Stimulated activated CD8-positive, alpha-beta memory T cell treated with anti-CD3 and anti-CD28 coated beads, Interleukin-15, amount 100 ng/mL, for 24 hours (primary cell): ENCODE data around the gene TMEM238L.
"Not testable (repeated sequence)": the region's sequence is repeated elsewhere in the genome, so short reads cannot be mapped to it uniquely, and the experiment has no call there.

Experiments used
- DNase-seq: peaks from one replicate; pipeline ENCODE4 v3.0.0-alpha.2; 2020; ENCODE audit warnings: low read depth

Gene TMEM238L, protein sequence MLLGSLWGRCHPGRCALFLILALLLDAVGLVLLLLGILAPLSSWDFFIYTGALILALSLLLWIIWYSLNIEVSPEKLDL

DNA sequence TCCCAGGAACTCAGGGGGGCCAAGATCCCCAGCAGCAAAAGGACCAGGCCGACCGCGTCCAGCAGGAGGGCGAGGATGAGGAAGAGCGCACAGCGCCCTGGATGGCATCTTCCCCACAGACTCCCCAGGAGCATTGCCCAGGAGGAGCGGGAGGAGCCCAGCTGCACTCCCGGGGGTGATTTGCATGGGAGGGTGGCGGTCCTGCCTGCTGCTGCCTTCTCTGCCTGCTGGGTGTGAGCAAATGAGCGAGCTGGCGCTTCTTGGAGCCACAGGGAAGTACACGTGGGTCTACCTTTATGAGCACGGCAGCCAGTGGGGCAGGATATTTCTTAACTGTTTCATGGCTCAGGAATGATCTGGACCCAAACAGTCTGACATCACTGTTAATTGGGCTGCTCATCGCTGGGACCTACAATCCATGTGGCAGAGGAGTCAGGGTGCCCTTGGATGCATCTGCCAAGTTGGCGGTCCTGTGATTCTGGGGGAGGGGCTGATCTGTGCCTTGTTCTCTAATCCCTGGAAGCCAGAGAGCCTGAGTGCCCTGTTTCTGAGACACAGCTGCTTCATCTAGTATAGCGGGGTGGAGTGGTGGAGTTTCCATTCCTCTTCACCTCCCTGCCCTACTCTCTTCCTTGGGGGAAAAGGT, at the start of gene TMEM238L:
Gene TMEM238L (minus strand): TSS at position 270 of the 646 bp plus-strand sequence. CDS start 136 bp downstream, at position 134.
- DNase-seq: no peak

DNA sequence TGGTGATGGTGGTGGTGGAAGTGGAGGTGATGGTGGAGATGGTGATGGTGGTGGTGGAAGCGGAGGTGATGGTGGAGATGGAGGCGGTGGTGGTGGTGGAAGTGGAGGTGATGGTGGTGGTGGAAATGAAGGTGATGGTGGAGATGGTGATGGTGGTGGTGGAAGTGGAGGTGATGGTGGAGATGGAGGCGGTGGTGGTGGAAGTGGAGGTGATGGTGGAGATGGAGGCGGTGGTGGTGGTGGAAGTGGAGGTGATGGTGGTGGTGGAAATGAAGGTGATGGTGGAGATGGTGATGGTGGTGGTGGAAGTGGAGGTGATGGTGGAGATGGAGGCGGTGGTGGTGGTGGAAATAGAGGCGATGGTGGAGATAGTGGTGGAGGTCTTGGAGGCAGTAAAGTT, 42.7 kb upstream of the TMEM238L start:
- DNase-seq: not testable (repeated sequence)

DNA sequence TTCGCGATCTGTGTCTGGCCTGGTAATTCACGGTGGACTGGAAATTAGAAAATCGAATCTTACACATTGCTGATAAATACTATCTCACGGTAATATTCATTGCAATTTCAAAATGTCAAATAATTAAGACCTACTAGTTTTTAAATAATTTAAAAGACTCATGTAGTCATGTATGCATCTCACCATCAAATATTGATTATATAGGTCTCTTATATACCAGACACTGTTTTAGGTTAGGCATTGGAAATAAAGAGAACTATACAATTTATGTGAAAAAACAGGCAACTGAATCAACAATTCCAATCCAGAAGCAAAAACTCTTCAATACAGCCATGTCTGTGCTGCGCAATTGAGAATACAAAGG, 41.5 kb upstream of the TMEM238L start:
- DNase-seq: no peak

DNA sequence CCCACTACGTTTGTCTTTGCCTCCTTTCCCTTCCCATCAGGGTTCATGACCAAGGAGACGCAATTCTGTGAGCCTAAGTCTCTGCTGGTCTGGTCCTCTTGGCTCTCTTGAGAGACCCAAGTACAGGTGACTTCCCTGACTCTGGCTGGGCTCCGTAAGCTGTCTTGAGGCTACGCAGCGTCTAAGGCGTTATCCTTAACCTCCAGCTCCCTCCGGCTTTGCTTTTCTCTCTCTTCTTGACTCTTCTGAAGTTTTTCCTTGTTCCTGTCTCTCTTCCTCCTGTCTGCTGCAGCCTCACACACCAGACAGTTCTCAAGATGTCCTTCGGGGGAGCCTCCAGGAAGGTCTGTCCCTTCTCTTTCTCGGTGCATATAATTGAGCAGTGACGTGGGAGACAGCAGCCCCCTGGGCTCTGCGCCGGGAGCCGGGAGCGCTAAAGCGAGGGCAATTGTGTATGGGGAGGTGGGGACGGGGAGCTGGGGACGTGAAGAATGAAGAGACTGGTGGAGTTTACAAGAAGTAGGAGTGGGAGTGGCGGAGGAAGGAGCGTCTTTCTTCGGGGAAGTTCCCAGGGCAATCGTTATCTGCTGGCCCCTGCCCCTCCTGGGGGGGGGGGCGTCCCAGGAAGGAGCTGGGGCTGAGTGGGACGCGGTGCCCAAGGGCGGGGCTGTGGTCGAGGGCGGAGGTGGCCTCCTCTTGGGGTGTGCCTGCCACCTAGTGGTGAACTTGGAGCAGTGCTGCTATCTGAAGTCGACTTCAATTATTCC, 40.9 kb upstream of the TMEM238L start:
- DNase-seq: peak; percentile 34

DNA sequence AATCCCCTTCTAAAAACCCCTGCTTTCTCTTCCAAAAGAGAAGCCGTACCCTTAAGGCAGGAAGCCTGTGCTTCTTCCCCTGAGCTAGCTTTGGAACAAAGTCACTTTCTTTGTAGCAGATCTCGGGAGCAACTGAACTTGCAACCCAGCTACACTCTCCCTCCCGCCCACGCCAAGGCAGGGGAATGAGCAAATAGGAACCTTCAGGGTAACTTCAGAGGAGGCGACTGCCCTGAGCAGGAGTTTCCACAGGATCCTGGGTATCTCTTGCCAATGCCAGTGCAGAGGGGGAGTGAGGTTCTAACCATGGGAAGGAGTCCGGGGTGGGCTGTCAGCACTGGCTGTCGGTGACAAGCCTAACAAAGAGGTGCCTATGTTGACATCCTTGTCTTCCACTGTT, 39.9 kb upstream of the TMEM238L start:
- no peak for DNase-seq

DNA sequence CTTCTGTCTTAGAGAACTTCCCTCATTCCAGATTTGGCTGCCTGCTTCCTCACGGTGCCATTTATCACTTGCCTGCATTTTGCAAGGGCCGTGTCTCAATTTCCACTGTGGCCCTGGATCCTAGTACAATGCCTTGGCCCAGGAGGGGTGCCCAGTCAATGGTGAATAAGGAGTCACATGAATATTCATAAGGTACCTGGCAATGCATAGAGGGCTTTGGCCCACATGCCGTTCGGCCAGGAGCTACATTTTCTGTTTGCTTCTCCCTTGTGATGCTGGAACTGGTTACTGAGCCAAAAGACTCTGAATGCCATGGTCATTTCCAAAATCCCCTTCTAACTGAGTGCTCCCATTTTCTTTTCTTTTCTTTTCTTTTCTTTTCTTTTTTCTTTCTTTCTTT, 38.8 kb upstream of the TMEM238L start:
- DNase-seq: no peak

DNA sequence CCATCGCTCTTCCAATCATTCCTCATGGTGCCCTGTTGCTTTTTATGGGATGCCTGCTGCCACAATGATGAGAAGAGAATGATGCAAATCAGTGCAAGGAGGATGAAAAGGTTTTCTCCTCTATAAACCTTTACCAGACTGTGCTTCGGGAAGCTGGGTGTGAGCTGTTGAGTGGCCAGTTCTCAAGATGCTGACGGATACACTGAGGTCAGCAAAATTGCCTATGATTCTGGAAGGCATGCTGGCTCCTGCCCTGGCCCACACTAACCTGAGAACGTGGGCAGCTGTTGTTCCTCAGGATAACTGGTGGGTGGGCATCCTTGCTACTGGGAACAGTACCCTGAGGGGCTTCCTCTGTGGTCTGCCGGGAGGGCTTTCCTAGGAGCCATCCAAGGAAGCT, 34.8 kb upstream of the TMEM238L start:
- DNase-seq: no peak

DNA sequence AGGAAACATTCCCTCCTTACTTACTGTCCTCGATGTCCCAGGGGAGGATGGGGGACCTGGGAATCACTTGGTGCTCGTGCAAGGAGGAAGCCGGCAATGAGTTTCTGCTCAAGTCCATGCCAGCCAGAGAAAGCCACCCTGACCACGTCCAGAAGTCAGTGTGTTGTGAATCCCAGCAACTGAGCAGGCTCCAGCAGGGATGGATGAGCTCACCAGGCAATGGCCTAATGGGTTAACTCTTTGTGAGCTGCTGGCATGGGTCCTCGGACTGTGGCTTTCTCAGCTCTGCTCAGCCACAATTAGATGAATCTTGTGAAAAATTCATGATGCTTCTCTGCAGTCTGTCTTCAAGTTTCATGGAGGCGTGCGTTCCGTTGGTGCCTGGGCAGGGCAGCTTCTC, 34.0 kb upstream of the TMEM238L start, which contains the start of gene PIRT:
Gene PIRT (minus strand): TSS at position 167 of the 400 bp plus-strand sequence. CDS start 12,442 bp downstream, outside the sequence.
- no peak for DNase-seq

DNA sequence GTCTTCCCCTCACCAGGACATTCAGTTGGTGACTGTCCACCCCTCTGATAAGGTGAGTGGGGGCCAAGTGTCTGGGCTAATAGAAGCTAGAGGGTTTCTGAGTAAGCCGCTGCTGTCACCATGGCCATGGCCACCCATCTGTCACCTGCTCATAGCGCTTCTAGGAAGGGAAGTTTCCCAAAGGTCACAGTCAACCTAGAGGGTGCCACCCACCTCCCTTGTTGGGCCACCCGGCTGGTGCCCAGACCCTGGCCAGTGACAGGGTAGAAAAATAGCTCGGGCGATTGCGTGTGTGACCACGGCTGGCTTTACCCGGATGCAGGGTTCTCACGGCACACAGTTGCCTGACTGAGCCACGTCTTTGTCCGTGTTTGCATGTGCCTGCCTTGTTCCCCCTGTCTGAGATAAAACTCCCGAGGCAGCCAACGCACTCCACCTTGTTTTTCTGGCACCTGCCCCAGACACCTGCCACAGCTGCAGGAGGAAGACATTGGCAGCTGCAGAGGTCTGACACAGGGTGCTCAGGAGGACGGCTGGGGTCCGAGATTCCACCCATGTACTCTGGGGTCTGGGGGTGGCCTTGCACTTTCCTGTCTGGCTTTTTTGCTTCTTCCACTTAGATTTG, 33.2 kb upstream of the TMEM238L start:
- no peak for DNase-seq

DNA sequence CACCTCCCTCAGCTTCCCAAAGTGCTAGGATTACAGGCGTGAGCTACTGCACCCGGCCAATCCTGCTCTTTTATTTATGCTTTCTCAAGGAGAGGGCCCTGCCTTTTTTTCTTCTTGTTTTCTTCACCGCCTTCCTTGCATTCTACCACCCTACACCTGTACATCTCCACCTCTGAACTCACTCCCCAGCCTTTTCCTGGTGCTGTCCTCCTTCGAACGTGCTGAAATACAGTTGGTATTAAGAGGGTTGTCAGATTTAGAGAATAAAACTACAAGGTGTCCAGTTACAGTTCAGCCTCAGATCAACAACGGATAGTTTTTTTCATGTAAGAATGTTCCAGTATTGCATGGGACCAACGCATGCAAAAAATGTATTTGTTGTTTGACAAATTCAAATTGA, 32.2 kb upstream of the TMEM238L start:
- no peak for DNase-seq

DNA sequence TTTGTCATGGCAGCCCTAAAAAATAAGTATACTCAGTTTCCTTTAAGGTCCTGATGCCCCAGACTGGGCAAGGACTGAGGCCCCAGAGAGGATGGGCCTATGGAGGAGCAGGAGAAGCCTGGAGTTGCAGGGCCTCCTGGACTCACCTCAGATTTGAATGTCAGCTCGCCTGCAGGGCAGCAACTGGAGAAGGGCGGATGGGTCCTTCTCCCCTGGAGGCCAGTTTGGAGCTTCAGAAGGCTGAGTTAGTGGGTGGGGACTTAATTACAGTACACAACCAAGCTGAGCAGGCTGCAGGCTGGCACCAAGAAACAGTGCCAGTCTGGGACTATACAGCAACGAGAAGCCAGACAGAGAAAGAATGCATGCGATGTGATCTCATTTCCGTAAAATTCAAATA, 27.8 kb upstream of the TMEM238L start:
- DNase-seq: no peak

DNA sequence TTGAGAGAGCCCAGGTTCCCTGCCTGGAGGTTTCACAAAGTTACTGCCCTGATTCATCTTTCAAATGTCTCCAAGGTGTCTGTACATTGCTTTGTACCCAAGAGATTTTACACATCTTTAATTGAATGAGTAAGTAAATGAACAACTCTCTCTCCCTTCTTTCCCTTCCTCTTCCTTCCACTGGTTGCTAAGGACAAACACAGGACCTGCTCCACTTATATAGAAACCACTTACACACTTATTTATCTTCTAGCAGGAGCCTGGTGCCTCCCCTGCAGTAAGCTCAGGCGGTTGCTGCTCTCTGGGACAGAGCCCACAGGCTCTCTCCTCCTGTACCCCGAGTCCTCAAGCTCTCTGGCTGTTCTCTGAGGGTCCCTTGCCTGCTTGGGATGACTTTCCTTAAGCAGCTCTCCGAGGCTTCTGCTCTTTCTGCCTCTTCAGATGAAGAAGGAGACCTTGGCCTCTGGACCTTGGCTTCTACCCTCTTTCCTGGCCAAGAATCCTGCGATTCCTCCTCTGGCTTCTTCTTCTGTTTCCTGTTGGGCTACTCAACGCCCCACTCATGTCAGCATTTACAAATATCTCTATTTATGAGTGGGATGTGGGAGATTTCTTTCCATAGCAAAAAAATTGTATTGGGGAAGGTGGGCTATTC, 24.1 kb upstream of the TMEM238L start:
- no peak for DNase-seq

DNA sequence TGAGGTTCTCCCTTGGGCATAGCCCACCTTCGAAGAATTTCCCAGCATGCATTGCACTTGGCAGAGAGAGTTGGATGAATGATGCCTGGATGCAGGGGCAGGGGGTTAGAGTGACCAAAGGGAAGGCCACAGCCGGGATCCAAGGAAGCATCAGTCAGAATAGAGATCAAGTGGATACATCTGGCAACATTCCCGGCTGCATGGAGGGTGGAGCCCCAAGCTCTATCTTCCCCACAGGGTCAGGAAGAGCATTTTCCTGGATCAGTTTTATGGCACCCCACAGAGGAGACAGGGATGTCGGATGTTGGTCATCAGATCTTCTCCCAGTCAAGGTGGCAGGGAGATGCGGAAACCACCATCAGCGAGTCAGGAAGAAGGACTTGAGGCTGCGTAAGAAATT, 21.0 kb upstream of the TMEM238L start:
- no peak for DNase-seq

DNA sequence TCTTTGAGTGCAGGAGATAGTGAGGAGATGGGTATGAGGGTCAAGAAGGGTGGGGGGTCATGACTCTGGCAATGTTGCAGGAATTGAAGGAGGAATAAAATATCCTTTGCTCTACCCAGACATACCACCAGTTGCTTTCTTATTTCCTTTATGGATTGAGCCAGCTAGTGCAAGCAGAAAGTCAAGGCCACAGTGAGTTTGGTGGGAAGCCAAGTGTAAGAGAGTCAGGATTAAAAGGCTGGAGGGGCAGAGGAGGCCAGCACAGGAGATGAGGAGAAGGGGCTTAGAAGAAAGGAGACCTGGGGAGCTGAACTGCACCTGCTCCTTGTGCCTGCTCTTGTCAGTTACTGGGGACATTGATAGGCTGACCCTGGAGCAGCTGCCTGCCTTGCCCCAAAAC, 17.9 kb upstream of the TMEM238L start:
- no peak for DNase-seq

DNA sequence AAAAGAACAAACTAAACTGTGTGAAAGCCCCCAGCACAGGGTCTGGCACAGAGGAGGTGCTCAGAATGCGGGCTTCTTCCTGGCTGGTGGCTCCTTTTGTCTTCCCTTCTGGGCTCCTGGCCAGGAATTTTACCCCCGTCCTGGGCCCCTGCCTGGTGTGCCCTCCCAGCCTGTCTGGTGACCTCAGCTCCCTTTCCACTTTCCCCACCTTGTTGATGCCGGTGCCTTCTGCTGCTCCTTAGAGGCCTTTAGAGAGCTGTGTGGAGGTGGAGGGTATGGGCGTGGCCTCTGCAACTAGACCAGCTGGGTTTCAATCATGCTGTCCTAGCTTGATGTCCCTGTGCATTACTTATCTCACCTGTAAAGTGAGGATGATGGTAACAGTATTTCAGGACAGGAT, 17.2 kb upstream of the TMEM238L start:
- DNase-seq: no peak

DNA sequence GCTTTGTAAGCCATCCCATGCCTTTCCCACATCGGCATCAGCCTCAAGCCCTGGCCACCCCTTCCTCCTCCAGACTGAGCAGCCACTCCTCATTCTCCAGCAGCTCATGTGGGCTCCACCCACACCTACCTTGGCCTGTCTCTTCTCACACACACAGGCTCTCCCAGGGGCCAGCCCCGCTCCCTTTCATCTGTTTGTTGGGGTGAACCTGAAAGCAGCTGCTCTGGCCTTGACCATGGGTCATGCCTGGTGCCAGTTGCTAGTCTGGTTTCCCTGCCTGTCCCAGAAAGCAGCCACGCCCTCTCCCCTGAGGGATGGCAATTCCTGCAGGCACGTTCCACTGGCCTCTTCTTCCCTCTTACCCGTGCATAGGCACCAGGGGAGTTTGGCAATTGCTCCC, 11.4 kb upstream of the TMEM238L start:
- DNase-seq: no peak

DNA sequence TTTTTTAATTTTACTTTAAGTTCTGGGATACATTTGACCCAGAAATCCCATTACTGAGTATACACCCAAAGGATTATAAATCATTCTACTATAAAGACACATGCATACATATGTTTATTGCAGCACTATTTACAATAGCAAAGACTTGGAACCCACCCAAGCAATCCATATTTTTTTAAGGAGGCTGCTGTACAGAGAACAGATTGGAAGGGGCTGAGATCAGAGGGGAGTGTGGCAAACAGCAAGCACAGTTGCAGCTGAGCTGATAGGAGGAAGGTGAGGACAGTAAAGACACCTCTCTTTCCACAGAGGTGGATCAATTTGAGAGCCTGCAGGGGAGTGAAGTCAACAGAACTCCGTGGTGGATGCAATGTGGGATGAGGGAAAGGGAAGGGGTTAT, 10.2 kb upstream of the TMEM238L start:
- DNase-seq: no peak

DNA sequence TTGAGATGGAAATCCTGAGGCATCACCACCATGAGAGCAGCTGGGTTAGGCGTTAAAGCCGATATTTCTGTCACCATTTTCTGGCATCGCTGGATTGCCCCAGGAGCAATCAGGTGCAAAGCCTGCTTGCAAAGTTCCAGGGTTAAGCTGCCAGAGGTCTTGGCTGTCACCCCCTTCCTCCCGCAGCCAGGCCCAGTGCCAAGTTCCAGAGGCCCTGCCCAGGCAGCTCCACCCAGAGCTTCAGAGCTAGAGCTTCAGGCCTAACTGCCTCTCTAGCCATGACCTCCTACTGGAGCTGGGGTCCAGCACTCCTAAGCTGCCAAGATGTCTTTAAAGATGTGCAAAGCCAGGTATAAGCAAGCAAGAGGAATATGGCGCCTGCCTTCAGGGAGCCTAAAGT, 8.8 kb upstream of the TMEM238L start:
- DNase-seq: no peak

DNA sequence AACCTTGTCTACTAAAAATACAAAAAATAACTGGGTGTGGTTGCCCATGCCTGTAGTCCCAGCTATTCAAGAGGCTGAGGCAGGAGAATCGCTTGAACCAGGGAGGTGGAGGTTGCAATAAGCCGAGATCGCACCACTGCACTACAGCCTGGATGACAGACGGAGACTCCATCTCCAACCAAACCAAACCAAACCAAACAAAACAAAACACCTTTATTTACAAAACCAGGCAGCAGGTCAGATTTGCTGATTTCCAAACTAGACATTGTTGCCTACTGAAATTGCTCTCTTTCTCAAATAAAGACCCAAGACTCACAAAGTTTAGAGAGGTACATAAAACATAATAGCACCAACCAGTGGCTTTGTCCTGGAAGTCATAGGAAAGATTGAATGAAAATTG, 5.7 kb upstream of the TMEM238L start:
- no peak for DNase-seq

DNA sequence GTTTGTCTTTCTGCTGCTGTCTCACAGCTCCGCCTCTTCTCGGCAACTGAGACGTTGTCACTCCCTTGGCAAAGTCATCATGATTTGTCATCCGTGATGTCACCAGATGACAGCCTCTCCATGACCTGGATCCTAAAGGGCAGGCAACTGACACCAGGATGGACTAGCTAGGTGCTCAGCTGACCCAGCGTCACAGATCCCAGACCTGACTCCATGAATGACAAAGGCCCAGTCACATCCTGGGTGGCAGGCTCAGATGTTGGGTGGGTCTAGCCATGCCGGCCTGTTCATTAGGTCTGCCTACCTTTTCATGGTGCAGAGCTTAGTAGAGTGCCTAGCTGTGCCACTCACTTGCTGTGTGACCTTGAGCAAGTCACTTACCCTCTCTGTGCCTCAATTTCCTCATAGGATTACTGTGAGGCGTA, 3.8 kb upstream of the TMEM238L start:
- no peak for DNase-seq

DNA sequence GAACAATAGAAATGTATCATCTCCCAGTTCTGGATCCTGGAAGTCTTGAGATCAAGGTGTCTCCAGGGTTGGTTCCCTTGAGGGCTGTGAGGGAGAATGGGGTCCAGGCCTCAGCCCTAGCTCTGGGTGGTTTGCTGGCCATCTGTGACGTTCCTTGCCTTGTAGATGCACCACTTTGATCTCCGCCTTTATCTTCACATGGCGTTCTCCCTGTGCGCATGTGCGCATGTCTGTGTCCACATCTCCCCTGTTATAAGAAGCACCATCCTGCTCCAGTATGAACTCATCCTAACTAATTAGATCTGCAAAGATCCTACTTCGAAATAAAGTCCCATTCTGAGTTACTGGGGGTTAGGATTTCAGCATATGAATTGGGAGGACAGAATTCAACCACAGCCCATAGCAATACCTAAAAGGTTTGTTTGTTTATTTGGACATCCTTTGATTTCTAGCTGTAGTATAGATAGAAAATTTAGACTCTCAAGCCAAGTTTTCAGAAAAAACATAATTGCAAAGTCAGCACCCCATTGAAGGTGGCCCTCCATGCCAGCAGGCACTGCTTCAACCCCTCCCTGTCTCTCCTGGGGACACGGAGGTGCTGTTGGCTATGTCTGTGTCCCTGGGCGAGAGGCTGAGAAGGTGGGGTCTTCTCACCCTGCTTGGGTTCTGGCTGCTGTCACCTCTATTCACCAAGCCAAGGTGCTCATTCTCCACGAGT, 2.8 kb upstream of the TMEM238L start:
- DNase-seq: no peak

DNA sequence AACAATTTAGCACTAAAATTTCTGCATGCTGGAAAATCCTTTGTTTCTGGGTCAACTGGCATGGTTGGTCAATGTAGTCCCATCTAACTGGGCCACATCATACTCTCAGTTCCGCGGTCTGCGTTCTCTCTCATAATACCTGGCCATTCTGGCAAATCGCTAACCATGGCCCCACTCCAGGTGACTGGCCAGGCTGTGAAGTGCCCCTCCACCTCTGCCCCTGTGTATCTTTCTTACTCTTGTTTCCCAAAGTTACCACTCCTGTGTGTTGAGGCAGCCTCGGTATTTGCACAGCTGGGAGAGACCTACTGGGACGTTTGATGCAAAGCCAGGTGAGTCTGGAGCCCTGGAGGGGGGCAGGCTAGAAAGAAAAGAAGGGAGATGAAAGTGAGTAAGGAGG, 2.0 kb upstream of the TMEM238L start:
- no peak for DNase-seq
